ENCODE data around the gene PPP1R37. TPM values are rescaled to one million over a fixed set of nuclear protein-coding genes. Genes with fewer than 3 reads are reported as not detected.

PPP1R37 gene
- polyA plus RNA-seq (ENCODE audit: insufficient read length in 4 of 4) = 10 to 100 TPM; 23.8 to 35.3 (median 26.0) TPM

GRCh38 chr19:45092747-45093678, at the start of gene PPP1R37:
PPP1R37 (plus strand) TSS chr19:45093179; CDS start chr19:45093326, 147 bp downstream.
- peak; percentile 91 to 96 (median 95) for DNase-seq (ENCODE audit: low read depth in 4 of 4, low spot score in 3 of 4)

- no peak for DNase-seq (ENCODE audit: low read depth in 4 of 4, low spot score in 3 of 4)
Measured at GRCh38 chr19:45045671-45046353, 47.2 kb upstream of the PPP1R37 start.

- DNase-seq (ENCODE audit: low read depth in 4 of 4, low spot score in 3 of 4) = no peak
Measured at GRCh38 chr19:45046355-45046754, 46.6 kb upstream of the PPP1R37 start.

- no peak for DNase-seq (ENCODE audit: low read depth in 4 of 4, low spot score in 3 of 4)
Measured at GRCh38 chr19:45047188-45047797, 45.7 kb upstream of the PPP1R37 start.

- no peak for DNase-seq (ENCODE audit: low read depth in 4 of 4, low spot score in 3 of 4)
Measured at GRCh38 chr19:45049073-45049736, 43.8 kb upstream of the PPP1R37 start.

GRCh38 chr19:45050036-45050435, 42.9 kb upstream of the PPP1R37 start:
- no peak for DNase-seq (ENCODE audit: low read depth in 4 of 4, low spot score in 3 of 4)

- no peak for DNase-seq (ENCODE audit: low read depth in 4 of 4, low spot score in 3 of 4)
Measured at GRCh38 chr19:45051929-45052579, 40.9 kb upstream of the PPP1R37 start.

- DNase-seq (ENCODE audit: low read depth in 4 of 4, low spot score in 3 of 4) = no peak
Measured at GRCh38 chr19:45056831-45057230, 36.1 kb upstream of the PPP1R37 start.

GRCh38 chr19:45057444-45057843, 35.5 kb upstream of the PPP1R37 start:
- no peak for DNase-seq (ENCODE audit: low read depth in 4 of 4, low spot score in 3 of 4)

GRCh38 chr19:45058622-45059159, 34.3 kb upstream of the PPP1R37 start:
- no peak for DNase-seq (ENCODE audit: low read depth in 4 of 4, low spot score in 3 of 4)

GRCh38 chr19:45059258-45059965, 33.6 kb upstream of the PPP1R37 start:
- no peak for DNase-seq (ENCODE audit: low read depth in 4 of 4, low spot score in 3 of 4)

GRCh38 chr19:45061965-45062364, 31.0 kb upstream of the PPP1R37 start:
- no peak for DNase-seq (ENCODE audit: low read depth in 4 of 4, low spot score in 3 of 4)

GRCh38 chr19:45063851-45064801, 28.9 kb upstream of the PPP1R37 start:
- DNase-seq (ENCODE audit: low read depth in 4 of 4, low spot score in 3 of 4) = no peak

GRCh38 chr19:45066921-45067661, 25.9 kb upstream of the PPP1R37 start:
- DNase-seq (ENCODE audit: low read depth in 4 of 4, low spot score in 3 of 4) = no peak

GRCh38 chr19:45068041-45068440, 24.9 kb upstream of the PPP1R37 start:
- no peak for DNase-seq (ENCODE audit: low read depth in 4 of 4, low spot score in 3 of 4)

- DNase-seq (ENCODE audit: low read depth in 4 of 4, low spot score in 3 of 4) = no peak
Measured at GRCh38 chr19:45069056-45069455, 23.9 kb upstream of the PPP1R37 start.

- no peak for DNase-seq (ENCODE audit: low read depth in 4 of 4, low spot score in 3 of 4)
Measured at GRCh38 chr19:45070214-45070613, 22.8 kb upstream of the PPP1R37 start.
